HG03520 (cell line): ENCODE results near the gene NOC2L.

Experiments
- ATAC-seq: cut with Tn5 transposase; IDR thresholded peaks from one replicate; pipeline ENCODE4 v1.9.1; 2021; ENCODE audit warnings: mild to moderate bottlenecking, moderate library complexity; ENCODE audit not compliant: unreplicated experiment

NOC2L gene

GRCh38 chr1:932776-933602 lies 26.1 kb downstream of the NOC2L start:
- ATAC-seq, result no peak

- ATAC-seq, result no peak
Measured at GRCh38 chr1:932173-932510, 26.9 kb downstream of the NOC2L start.

- no peak for ATAC-seq
Measured at GRCh38 chr1:931380-932172, 27.5 kb downstream of the NOC2L start.

GRCh38 chr1:930633-931138 lies 28.4 kb downstream of the NOC2L start:
- ATAC-seq, result no peak

- ATAC-seq, result no peak
Measured at GRCh38 chr1:929712-930632, 29.1 kb downstream of the NOC2L start.

GRCh38 chr1:928825-929661 lies 30.0 kb downstream of the NOC2L start:
- no peak for ATAC-seq

- ATAC-seq, result no peak
Measured at GRCh38 chr1:927748-928147, 31.3 kb downstream of the NOC2L start.

GRCh38 chr1:927234-927633 lies 31.8 kb downstream of the NOC2L start:
- ATAC-seq, result no peak

- ATAC-seq, result no peak
Measured at GRCh38 chr1:925561-926421, 33.3 kb downstream of the NOC2L start.

GRCh38 chr1:924656-925560 lies 34.1 kb downstream of the NOC2L start:
- ATAC-seq, result no peak

GRCh38 chr1:923991-924655 lies 34.9 kb downstream of the NOC2L start:
- ATAC-seq, result no peak

GRCh38 chr1:923131-923990 lies 35.7 kb downstream of the NOC2L start, which contains the start of gene SAMD11:
SAMD11 (plus strand) TSS chr1:923923; CDS start chr1:924432, 509 bp downstream.
- no peak for ATAC-seq

GRCh38 chr1:921011-921837 lies 37.8 kb downstream of the NOC2L start:
- ATAC-seq, result no peak

- no peak for ATAC-seq
Measured at GRCh38 chr1:920521-920920, 38.5 kb downstream of the NOC2L start.

- ATAC-seq, result no peak
Measured at GRCh38 chr1:920010-920409, 39.0 kb downstream of the NOC2L start.
